AG04449 (cell line): Measurements from ENCODE around the gene ATP13A5.

Experiments
- CTCF ChIA-PET: fragments of 350-600 bp; formaldehyde crosslinking; extraction: SDS; loops from one replicate; lab custom pipeline; 2021; ENCODE audit warnings: antibody characterized with exemption; lab: Yijun Ruan, JAX
- POLR2A ChIA-PET: fragments of 400-600, 350-600 bp; formaldehyde crosslinking; extraction: SDS; loops from one replicate; lab custom pipeline; 2020; ENCODE audit warnings: antibody characterized with exemption, inconsistent platforms; lab: Yijun Ruan, JAX
- DNase-seq: peaks from one replicate; pipeline ENCODE4 v3.0.0-alpha.2; 2010; ENCODE audit warnings: low read depth, low spot score
- H3K4me3 ChIP-seq: 2 replicates; pipeline ENCODE4 v1.5.1; 2011; ENCODE audit warnings: low read depth, mild to moderate bottlenecking, control low read depth, low read length
- TF ChIP-seq, protein P1 (sequence below): IDR thresholded peaks from one replicate; pipeline ENCODE4 v1.5.1; 2011; ENCODE audit warnings: mild to moderate bottlenecking, moderate library complexity, low read length, control low read depth, inconsistent platforms; ENCODE audit not compliant: insufficient read depth; ENCODE audit errors: missing control alignments

ATP13A5 gene

GRCh38 chr3:193240850-193241706, 137.5 kb downstream of the ATP13A5 start, which contains the start of gene PLAAT1:
Gene PLAAT1 (plus strand): TSS chr3:193241222. CDS start chr3:193255651, 14,429 bp downstream.
- no peak for DNase-seq
- TF ChIP-seq, protein P1, sequence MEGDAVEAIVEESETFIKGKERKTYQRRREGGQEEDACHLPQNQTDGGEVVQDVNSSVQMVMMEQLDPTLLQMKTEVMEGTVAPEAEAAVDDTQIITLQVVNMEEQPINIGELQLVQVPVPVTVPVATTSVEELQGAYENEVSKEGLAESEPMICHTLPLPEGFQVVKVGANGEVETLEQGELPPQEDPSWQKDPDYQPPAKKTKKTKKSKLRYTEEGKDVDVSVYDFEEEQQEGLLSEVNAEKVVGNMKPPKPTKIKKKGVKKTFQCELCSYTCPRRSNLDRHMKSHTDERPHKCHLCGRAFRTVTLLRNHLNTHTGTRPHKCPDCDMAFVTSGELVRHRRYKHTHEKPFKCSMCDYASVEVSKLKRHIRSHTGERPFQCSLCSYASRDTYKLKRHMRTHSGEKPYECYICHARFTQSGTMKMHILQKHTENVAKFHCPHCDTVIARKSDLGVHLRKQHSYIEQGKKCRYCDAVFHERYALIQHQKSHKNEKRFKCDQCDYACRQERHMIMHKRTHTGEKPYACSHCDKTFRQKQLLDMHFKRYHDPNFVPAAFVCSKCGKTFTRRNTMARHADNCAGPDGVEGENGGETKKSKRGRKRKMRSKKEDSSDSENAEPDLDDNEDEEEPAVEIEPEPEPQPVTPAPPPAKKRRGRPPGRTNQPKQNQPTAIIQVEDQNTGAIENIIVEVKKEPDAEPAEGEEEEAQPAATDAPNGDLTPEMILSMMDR: no peak
- H3K4me3 ChIP-seq: peak within 1 kb of the TSS; percentile 49
- POLR2A ChIA-PET: no interaction called here
- CTCF ChIA-PET: interaction anchor here (0.9 kb wide), 1 partner anchor 428 kb away, joined by 4 read pairs; no protein-coding TSS in a partner anchor

DNA sequence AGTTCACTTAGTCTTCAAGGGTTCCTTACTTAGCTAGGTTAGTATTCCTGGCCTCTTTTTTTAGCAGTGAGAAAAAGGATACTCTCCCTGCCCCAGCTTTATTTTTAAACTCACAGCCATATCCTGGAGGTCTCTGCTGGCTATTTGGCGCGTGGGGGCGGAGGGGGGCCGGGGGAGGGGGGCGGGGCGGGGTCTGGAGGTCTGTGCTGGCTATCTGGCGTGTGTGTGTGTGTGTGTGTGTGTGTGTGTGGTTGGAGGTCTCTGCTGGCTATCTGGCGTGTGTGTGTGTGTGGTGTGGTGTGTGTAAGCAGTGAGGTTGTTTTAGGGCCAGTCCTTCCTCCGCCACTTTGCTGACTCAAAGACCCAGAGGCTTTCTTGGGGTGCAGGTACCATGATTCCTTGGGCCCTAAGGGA, 138.1 kb downstream of the ATP13A5 start:
- H3K4me3 ChIP-seq: peak overlapping the region; percentile 49
- ChIA-PET CTCF (no interaction called here), POLR2A (no interaction called here)
- TF ChIP-seq, protein P1: no peak
- DNase-seq: no peak

- no peak overlapping the region for H3K4me3 ChIP-seq
- DNase-seq: no peak
- ChIA-PET POLR2A (no interaction called here), CTCF (no interaction called here)
- TF ChIP-seq, protein P1: no peak
Measured at GRCh38 chr3:193237030-193237429, 141.5 kb downstream of the ATP13A5 start.

GRCh38 chr3:193236599-193236998, 142.0 kb downstream of the ATP13A5 start:
- TF ChIP-seq, protein P1: no peak
- H3K4me3 ChIP-seq: no peak overlapping the region
- CTCF ChIA-PET: no interaction called here
- POLR2A ChIA-PET: no interaction called here
- DNase-seq: no peak

DNA sequence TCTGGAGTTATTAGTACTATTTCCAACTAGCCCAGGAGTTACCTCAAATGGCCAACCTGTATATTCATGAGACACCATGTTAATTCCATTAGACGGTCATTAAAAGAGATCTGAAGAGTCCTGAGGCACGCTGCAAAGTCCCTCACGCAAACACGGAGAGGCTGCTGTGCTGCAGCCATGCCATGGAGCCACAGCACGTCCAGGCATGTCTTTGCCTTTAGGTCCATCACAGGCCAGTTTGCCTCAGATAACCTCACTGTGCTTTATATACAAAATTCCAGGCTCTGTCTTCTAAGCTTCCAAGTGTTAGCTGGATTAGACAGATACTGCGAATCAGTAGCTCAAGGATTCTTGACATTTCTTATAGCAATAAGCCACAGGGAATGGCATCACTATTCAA, 147.4 kb downstream of the ATP13A5 start:
- POLR2A ChIA-PET: no interaction called here
- no peak overlapping the region for H3K4me3 ChIP-seq
- CTCF ChIA-PET: no interaction called here
- TF ChIP-seq, protein P1: no peak
- no peak for DNase-seq

DNA sequence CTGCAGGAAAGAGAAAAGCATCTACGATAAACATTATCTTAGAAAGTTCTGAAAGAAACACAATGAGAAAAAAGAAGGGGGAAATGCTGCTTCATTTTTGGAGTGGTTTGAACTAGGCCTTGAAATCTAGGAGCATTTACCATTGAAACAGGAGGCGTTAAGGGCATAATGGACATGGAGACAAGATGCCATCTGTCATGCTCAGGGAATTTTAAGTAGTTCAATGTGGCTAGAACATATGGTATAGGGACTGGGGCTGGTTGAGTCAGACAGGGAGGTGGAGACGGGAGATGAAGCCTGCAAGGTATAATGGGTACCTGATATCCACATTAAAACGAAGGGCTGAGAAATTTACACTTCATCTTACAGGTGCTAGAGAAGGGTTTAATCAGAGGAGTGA, 147.9 kb downstream of the ATP13A5 start:
- no peak overlapping the region for H3K4me3 ChIP-seq
- ChIA-PET CTCF (no interaction called here), POLR2A (no interaction called here)
- TF ChIP-seq, protein P1: no peak
- DNase-seq: no peak
